Upper lobe of left lung (tissue), 4 donors: ENCODE measurements around the gene RFC1.
"Not testable (repeated sequence)": the region's sequence is repeated elsewhere in the genome, so short reads cannot be mapped to it uniquely, and the experiment has no call there.

ENCODE experiments used
- EP300 ChIP-seq, 4 donors: sonication (generic); formaldehyde crosslinking; IDR thresholded peaks; one replicate each; pipeline ENCODE4 v1.5.1; 2017; ENCODE audit warnings: antibody characterized with exemption in 4 of 4, control low read depth in 2 of 4
- POLR2A ChIP-seq, 4 donors: fragments of 450-650 bp; IDR thresholded peaks; one replicate each; pipeline ENCODE4 v1.5.1; 2016 to 2017; ENCODE audit warnings: antibody characterized with exemption in 4 of 4, mild to moderate bottlenecking in 2 of 4
- POLR2AphosphoS5 ChIP-seq, 2 donors: sonication (generic); formaldehyde crosslinking; IDR thresholded peaks; one replicate each; pipeline ENCODE4 v1.5.1; 2017; ENCODE audit warnings: antibody characterized with exemption in 2 of 2
- TF ChIP-seq, protein P1 (sequence below), 6 experiments: fragments of 450-650 bp in 4 of 6; fragments of 200-600 bp in 2 of 6; sonication (generic) in 2 of 6; IDR thresholded peaks; one replicate each; pipeline ENCODE4 v1.5.1; 2016 to 2019; ENCODE audit warnings: antibody characterized with exemption in 6 of 6

DNA sequence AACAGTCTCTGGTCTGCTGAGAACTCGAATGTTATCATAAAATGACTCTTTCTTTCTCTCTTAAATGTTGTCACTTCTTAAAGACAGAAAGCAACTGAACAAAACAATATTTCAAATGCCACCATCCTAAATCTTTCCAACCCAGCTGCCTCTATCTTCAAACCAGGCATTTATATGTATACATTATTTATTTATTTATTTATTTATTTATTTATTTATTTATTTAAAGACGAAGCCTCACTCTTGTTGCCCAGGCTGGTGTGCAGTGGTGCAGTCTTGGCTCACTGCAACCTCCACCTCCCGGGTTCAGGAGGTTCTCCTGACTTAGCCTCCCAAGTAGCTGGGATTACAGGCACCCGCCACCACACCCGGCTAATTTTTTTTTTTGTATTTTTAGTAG lies 73.7 kb downstream of the RFC1 start:
- not testable (repeated sequence) for TF ChIP-seq POLR2A, POLR2AphosphoS5, EP300 (IDR thresholded peaks at IDR 0.05)
- TF ChIP-seq, protein P1, sequence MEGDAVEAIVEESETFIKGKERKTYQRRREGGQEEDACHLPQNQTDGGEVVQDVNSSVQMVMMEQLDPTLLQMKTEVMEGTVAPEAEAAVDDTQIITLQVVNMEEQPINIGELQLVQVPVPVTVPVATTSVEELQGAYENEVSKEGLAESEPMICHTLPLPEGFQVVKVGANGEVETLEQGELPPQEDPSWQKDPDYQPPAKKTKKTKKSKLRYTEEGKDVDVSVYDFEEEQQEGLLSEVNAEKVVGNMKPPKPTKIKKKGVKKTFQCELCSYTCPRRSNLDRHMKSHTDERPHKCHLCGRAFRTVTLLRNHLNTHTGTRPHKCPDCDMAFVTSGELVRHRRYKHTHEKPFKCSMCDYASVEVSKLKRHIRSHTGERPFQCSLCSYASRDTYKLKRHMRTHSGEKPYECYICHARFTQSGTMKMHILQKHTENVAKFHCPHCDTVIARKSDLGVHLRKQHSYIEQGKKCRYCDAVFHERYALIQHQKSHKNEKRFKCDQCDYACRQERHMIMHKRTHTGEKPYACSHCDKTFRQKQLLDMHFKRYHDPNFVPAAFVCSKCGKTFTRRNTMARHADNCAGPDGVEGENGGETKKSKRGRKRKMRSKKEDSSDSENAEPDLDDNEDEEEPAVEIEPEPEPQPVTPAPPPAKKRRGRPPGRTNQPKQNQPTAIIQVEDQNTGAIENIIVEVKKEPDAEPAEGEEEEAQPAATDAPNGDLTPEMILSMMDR (IDR thresholded peaks at IDR 0.05): not testable (repeated sequence)
